Prostate gland (tissue), 2 donors: Measurements from ENCODE around the gene PEX7. TPM values are rescaled to one million over a fixed set of nuclear protein-coding genes. Genes with fewer than 3 reads are reported as not detected.
"Not testable (repeated sequence)": the region's sequence is repeated elsewhere in the genome, so short reads cannot be mapped to it uniquely, and the experiment has no call there.

Experiments used
- DNase-seq: peaks from one replicate; pipeline ENCODE4 v3.0.0-alpha.2; 2019; ENCODE audit warnings: low spot score
- H3K27ac ChIP-seq, 2 donors: fragments of 200-600 bp; sonication (generic); 2 replicates each; pipeline ENCODE4 v1.5.1; 2017 to 2019
- H3K27me3 ChIP-seq: fragments of 200-600 bp; sonication (generic); replicated peaks from 2 replicates; pipeline ENCODE4 v1.5.1; 2019; ENCODE audit not compliant: insufficient read depth
- H3K36me3 ChIP-seq, 2 donors: fragments of 200-600 bp; sonication (generic); 1 replicate in 1 of 2; 2 replicates in 1 of 2; pipeline versions ENCODE4 v1.5.1 to v1.8.1; 2017 to 2019
- H3K4me1 ChIP-seq: fragments of 200-600 bp; sonication (generic); replicated peaks from 2 replicates; pipeline ENCODE4 v1.5.1; 2019
- H3K4me3 ChIP-seq, 2 donors: fragments of 200-600 bp; sonication (generic); 2 replicates each; pipeline ENCODE4 v1.5.1; 2017 to 2019
- H3K9me3 ChIP-seq: fragments of 200-600 bp; sonication (generic); 2 replicates; pipeline ENCODE4 v1.5.1; 2017
- CTCF ChIP-seq, 4 experiments: fragments of 200-600 bp in 2 of 4; fragments of 450-650 bp in 2 of 4; sonication (generic) in 2 of 4; IDR thresholded peaks; 1 replicate in 3 of 4; 2 replicates in 1 of 4; pipeline ENCODE4 v1.5.1; 2016 to 2019; ENCODE audit warnings: antibody characterized with exemption in 4 of 4, mild to moderate bottlenecking in 2 of 4, moderate library complexity in 2 of 4
- POLR2A ChIP-seq: fragments of 450-650 bp; IDR thresholded peaks from one replicate; pipeline ENCODE4 v1.6.1; 2016; ENCODE audit warnings: antibody characterized with exemption, mild to moderate bottlenecking
- POLR2AphosphoS5 ChIP-seq: sonication (generic); formaldehyde crosslinking; IDR thresholded peaks from one replicate; pipeline ENCODE4 v1.6.1; 2017; ENCODE audit warnings: antibody characterized with exemption
- WGBS: methylation state at CpG from one replicate; pipeline ENCODE4 v1.1.5; 2018; 5-methylcytosine and 5-hydroxymethylcytosine counted together
- intact Hi-C: fragments of 100-400 bp; cut with DNase I; formaldehyde crosslinking; loops from one replicate; pipeline ENCODE4 v1.14.2; 2022
- total RNA-seq, 2 donors: library from RNA; depleted of rRNA; stranded (reverse); fragments of >200 nt; gene quantifications; one replicate each; pipeline ENCODE4 v1.1.0, GENCODE V29; 2016

PEX7 gene
- total RNA-seq, 2 donors from 2014 or later: 15.4 to 27.6 TPM

- WGBS: 100% methylated on average over 1 of the region's 1 CpG
- no peaks in the 10 kb centered on the region for H3K4me1 ChIP-seq
- intact Hi-C loops: no loop called here
- H3K4me3 ChIP-seq: no peak overlapping the region
- H3K36me3 ChIP-seq: no peaks in the 10 kb centered on the region
- no peaks in the 10 kb centered on the region for H3K27me3 ChIP-seq
- DNase-seq: no peak
- H3K9me3 ChIP-seq: no peaks in the 10 kb centered on the region
- H3K27ac ChIP-seq: no peak overlapping the region
- TF ChIP-seq POLR2A: no peak
- no peak for TF ChIP-seq CTCF (IDR thresholded peaks at IDR 0.05)
- no peak for TF ChIP-seq POLR2AphosphoS5
Observed at GRCh38 chr6:136803608-136804007, 18.8 kb upstream of the PEX7 start.

GRCh38 chr6:136809091-136809860 lies 13.1 kb upstream of the PEX7 start:
- intact Hi-C loops: no loop called here
- Histone ChIP-seq H3K4me1 (no peaks in the 10 kb centered on the region), H3K4me3 (no peak overlapping the region), H3K9me3 (no peaks in the 10 kb centered on the region), H3K27ac (no peak overlapping the region), H3K27me3 (no peaks in the 10 kb centered on the region), H3K36me3 (no peaks in the 10 kb centered on the region)
- 89% methylated on average over 7 of the region's 7 CpGs for WGBS
- no peak for DNase-seq
- TF ChIP-seq POLR2A: no peak

- Histone ChIP-seq H3K27ac (no peak overlapping the region), H3K4me1 (no peaks in the 10 kb centered on the region), H3K27me3 (no peaks in the 10 kb centered on the region), H3K9me3 (no peaks in the 10 kb centered on the region), H3K36me3 (no peaks in the 10 kb centered on the region), H3K4me3 (no peak overlapping the region)
- no peak for TF ChIP-seq POLR2A
- TF ChIP-seq POLR2AphosphoS5: no peak
- intact Hi-C loops: no loop called here
- DNase-seq: no peak
Observed at GRCh38 chr6:136811272-136811671, 11.1 kb upstream of the PEX7 start.

GRCh38 chr6:136812174-136812573 lies 10.2 kb upstream of the PEX7 start:
- no peak for DNase-seq
- H3K4me3 ChIP-seq: no peak overlapping the region
- H3K36me3 ChIP-seq: no peaks in the 10 kb centered on the region
- no peak overlapping the region for H3K27ac ChIP-seq
- intact Hi-C loops: no loop called here
- WGBS: 90% methylated on average over 2 of the region's 2 CpGs
- H3K9me3 ChIP-seq: no peaks in the 10 kb centered on the region
- TF ChIP-seq POLR2A (no peak), CTCF (IDR thresholded peaks at IDR 0.05) (no peak), POLR2AphosphoS5 (no peak)
- no peaks in the 10 kb centered on the region for H3K4me1 ChIP-seq
- H3K27me3 ChIP-seq: no peaks in the 10 kb centered on the region

GRCh38 chr6:136815608-136816007 lies 6.8 kb upstream of the PEX7 start:
- 100% methylated on average over 1 of the region's 1 CpG for WGBS
- H3K27me3 ChIP-seq, H3K4me3 ChIP-seq, intact Hi-C loops, H3K9me3 ChIP-seq, H3K27ac ChIP-seq, H3K4me1 ChIP-seq, H3K36me3 ChIP-seq, DNase-seq: not testable (repeated sequence)

- Histone ChIP-seq H3K4me1 (no peaks in the 10 kb centered on the region), H3K27me3 (no peaks in the 10 kb centered on the region), H3K4me3 (no peak overlapping the region), H3K27ac (no peak overlapping the region), H3K36me3 (no peaks in the 10 kb centered on the region), H3K9me3 (no peaks in the 10 kb centered on the region)
- no peak for DNase-seq
- WGBS: 52% methylated on average over 2 of the region's 2 CpGs
- intact Hi-C loops: no loop called here
- TF ChIP-seq POLR2A (no peak), CTCF (IDR thresholded peaks at IDR 0.05) (no peak), POLR2AphosphoS5 (no peak)
Observed at GRCh38 chr6:136816656-136817055, 5.7 kb upstream of the PEX7 start.
